NB4 (cell line): ENCODE data around the gene NDUFB4.

Source experiments
- POLR2A ChIP-seq: IDR thresholded peaks from 2 replicates; pipeline ENCODE4 v1.6.1; 2011; ENCODE audit warnings: mild to moderate bottlenecking; ENCODE audit not compliant: insufficient read length; ENCODE audit errors: extremely low read depth
- TF ChIP-seq, protein P1 (sequence below): IDR thresholded peaks from one replicate; pipeline ENCODE4 v1.5.1; 2012; ENCODE audit warnings: low read depth, low read length
- TF ChIP-seq, protein P2 (sequence below): IDR thresholded peaks from 2 replicates; pipeline ENCODE4 v1.6.1; 2011; ENCODE audit warnings: low read depth, low read length

DNA sequence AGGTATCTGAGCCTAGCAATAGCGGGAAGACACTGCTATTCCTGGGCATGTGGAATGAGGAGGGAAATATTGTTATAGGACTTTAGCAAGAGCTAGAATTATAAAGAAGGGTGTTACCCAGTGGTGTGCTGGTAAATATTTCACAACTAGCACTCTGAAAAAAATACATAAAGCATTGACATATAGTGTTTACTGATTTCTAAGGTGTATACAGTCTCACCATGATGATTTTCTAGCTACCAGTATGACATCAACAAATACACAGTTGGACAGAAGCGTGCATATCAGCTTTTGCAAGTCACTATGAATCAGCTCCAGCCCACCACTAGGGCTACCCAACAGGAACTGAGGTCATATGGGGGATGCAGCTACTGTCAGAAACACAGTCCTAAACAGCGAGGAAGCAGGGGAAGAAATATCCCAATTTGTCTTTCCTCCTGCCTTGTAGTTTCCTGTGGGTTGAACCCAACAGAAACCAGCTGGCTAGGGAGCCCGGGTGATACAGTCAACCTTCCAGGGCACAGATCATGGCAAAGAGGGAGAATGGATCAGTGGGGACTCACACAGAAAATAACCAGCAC, 46.3 kb downstream of the NDUFB4 start:
- TF ChIP-seq POLR2A = no peak
- TF ChIP-seq, protein P1, sequence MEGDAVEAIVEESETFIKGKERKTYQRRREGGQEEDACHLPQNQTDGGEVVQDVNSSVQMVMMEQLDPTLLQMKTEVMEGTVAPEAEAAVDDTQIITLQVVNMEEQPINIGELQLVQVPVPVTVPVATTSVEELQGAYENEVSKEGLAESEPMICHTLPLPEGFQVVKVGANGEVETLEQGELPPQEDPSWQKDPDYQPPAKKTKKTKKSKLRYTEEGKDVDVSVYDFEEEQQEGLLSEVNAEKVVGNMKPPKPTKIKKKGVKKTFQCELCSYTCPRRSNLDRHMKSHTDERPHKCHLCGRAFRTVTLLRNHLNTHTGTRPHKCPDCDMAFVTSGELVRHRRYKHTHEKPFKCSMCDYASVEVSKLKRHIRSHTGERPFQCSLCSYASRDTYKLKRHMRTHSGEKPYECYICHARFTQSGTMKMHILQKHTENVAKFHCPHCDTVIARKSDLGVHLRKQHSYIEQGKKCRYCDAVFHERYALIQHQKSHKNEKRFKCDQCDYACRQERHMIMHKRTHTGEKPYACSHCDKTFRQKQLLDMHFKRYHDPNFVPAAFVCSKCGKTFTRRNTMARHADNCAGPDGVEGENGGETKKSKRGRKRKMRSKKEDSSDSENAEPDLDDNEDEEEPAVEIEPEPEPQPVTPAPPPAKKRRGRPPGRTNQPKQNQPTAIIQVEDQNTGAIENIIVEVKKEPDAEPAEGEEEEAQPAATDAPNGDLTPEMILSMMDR = peak; percentile 16
- TF ChIP-seq, protein P2, sequence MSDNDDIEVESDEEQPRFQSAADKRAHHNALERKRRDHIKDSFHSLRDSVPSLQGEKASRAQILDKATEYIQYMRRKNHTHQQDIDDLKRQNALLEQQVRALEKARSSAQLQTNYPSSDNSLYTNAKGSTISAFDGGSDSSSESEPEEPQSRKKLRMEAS = peak; percentile 71
